K562 (cell line): Measurements from ENCODE around the gene ZDHHC5. TPM values are rescaled to one million over a fixed set of nuclear protein-coding genes. Genes with fewer than 3 reads are reported as not detected.

Experiments used
- CREB5 ChIP-seq: fragments of 250-450 bp; sonication (Bioruptor Pico); IDR thresholded peaks from 2 replicates; pipeline ENCODE4 v1.5.0; 2020; ENCODE audit warnings: mild to moderate bottlenecking
- E2F1 ChIP-seq: sonication (generic); formaldehyde crosslinking; IDR thresholded peaks from 2 replicates; pipeline ENCODE4 v1.8.1; 2023; ENCODE audit warnings: mild to moderate bottlenecking, missing genetic modification reagents, moderate library complexity
- E2F5 ChIP-seq: sonication (generic); formaldehyde crosslinking; IDR thresholded peaks from 2 replicates; pipeline ENCODE4 v1.8.0; 2022; ENCODE audit warnings: mild to moderate bottlenecking, missing genetic modification reagents
- FOXK2 ChIP-seq, 2 experiments: fragments of 450-650 bp; IDR thresholded peaks in 1 of 2; conservative IDR thresholded peaks in 1 of 2; 2 replicates each; pipeline ENCODE4 v1.6.1; 2016; ENCODE audit warnings: low read depth in 2 of 2, mild to moderate bottlenecking in 1 of 2
- FOXP1 ChIP-seq: sonication (generic); formaldehyde crosslinking; IDR thresholded peaks from 2 replicates; pipeline ENCODE4 v1.8.0; 2022; ENCODE audit warnings: mild to moderate bottlenecking, missing genetic modification reagents
- GTF2B ChIP-seq: IDR thresholded peaks from 2 replicates; pipeline ENCODE4 v1.6.1; 2011; ENCODE audit not compliant: insufficient read length; ENCODE audit errors: extremely low read depth
- HMG20A ChIP-seq: fragments of 450-650 bp; formaldehyde crosslinking; conservative IDR thresholded peaks from 2 replicates; pipeline ENCODE4 v1.4.0; 2020; ENCODE audit warnings: mild to moderate bottlenecking, mixed read lengths
- HNRNPL ChIP-seq: fragments of 200-400 bp; formaldehyde crosslinking; IDR thresholded peaks from 2 replicates; pipeline ENCODE4 v1.6.1; 2017; ENCODE audit warnings: low read depth, mild to moderate bottlenecking, low read length
- KDM5B ChIP-seq: fragments of 200-600 bp; sonication (generic); IDR thresholded peaks from 2 replicates; pipeline ENCODE4 v1.6.1; 2012; ENCODE audit warnings: low read depth, mild to moderate bottlenecking, moderate library complexity, low read length, control low read depth, inconsistent platforms; ENCODE audit not compliant: insufficient replicate concordance
- KLF16 ChIP-seq: IDR thresholded peaks from 2 replicates; pipeline ENCODE4 v1.6.1; 2016; ENCODE audit warnings: antibody characterized with exemption
- MTA1 ChIP-seq: fragments of 450-650 bp; IDR thresholded peaks from 2 replicates; pipeline ENCODE4 v1.6.1; 2017; ENCODE audit warnings: borderline replicate concordance
- MYC ChIP-seq, 2 experiments: fragments of 250-450 bp in 1 of 2; sonication (Bioruptor Pico) in 1 of 2; IDR thresholded peaks; 2 replicates each; pipeline versions ENCODE4 v1.5.1 to v1.6.1; 2012 to 2021; ENCODE audit warnings: low read depth in 2 of 2, borderline replicate concordance in 1 of 2, improper control_type of control experiment in 1 of 2, low read length in 1 of 2, mild to moderate bottlenecking in 1 of 2, moderate library complexity in 1 of 2
- NBN ChIP-seq: fragments of 450-650 bp; IDR thresholded peaks from 2 replicates; pipeline ENCODE4 v1.6.1; 2016; ENCODE audit warnings: low read depth, mild to moderate bottlenecking
- NCOA4 ChIP-seq: fragments of 450-650 bp; IDR thresholded peaks from 2 replicates; pipeline ENCODE4 v1.6.1; 2018; ENCODE audit warnings: mild to moderate bottlenecking; ENCODE audit not compliant: partially characterized antibody
- NRF1 ChIP-seq, 2 experiments: fragments of 450-650 bp; IDR thresholded peaks in 1 of 2; conservative IDR thresholded peaks in 1 of 2; 2 replicates each; pipeline ENCODE4 v1.6.1; 2014; ENCODE audit warnings: mild to moderate bottlenecking in 2 of 2
- SAFB2 ChIP-seq: fragments of 200-400 bp; formaldehyde crosslinking; IDR thresholded peaks from 2 replicates; pipeline ENCODE4 v1.6.1; 2018; ENCODE audit warnings: borderline replicate concordance, low read length, low read depth, moderate library complexity; ENCODE audit not compliant: severe bottlenecking
- SRSF3 ChIP-seq: fragments of 200-400 bp; formaldehyde crosslinking; IDR thresholded peaks from 2 replicates; pipeline ENCODE4 v1.6.1; 2016; ENCODE audit warnings: mild to moderate bottlenecking, low read length, moderate library complexity; ENCODE audit not compliant: insufficient read depth
- STAG1 ChIP-seq: sonication (generic); formaldehyde crosslinking; IDR thresholded peaks from 2 replicates; pipeline ENCODE4 v1.5.0; 2020; ENCODE audit warnings: missing genetic modification reagents, borderline replicate concordance
- TOE1 ChIP-seq, 2 experiments: fragments of 450-650 bp in 1 of 2; sonication (generic) in 1 of 2; formaldehyde crosslinking in 1 of 2; IDR thresholded peaks; 2 replicates each; pipeline versions ENCODE4 v1.7.1 to v1.8.0; 2016 to 2022; ENCODE audit warnings: borderline replicate concordance in 2 of 2, mild to moderate bottlenecking in 2 of 2, antibody characterized with exemption in 1 of 2, inconsistent platforms in 1 of 2, low read depth in 1 of 2, missing genetic modification reagents in 1 of 2, moderate library complexity in 1 of 2
- ZNF124 ChIP-seq: sonication (generic); formaldehyde crosslinking; IDR thresholded peaks from 2 replicates; pipeline ENCODE4 v1.8.1; 2022; ENCODE audit warnings: missing genetic modification reagents
- ZNF140 ChIP-seq: fragments of 250-450 bp; sonication (Bioruptor Pico); IDR thresholded peaks from 2 replicates; pipeline ENCODE4 v1.8.0; 2021; ENCODE audit warnings: moderate library complexity, mild to moderate bottlenecking, inconsistent platforms
- ZNF57 ChIP-seq: fragments of 450-650 bp; formaldehyde crosslinking; IDR thresholded peaks from 2 replicates; pipeline ENCODE4 v1.4.0; 2020; ENCODE audit warnings: mild to moderate bottlenecking, moderate library complexity
- ZNF76 ChIP-seq: fragments of 250-450 bp; sonication (Bioruptor Pico); IDR thresholded peaks from 2 replicates; pipeline ENCODE4 v1.4.0; 2020; ENCODE audit warnings: mild to moderate bottlenecking, moderate library complexity, borderline replicate concordance
- polyA plus RNA-seq, 8 experiments: library from polyadenylated mRNA; depleted of rRNA in 4 of 8; stranded (reverse) in 5 of 8; unstranded in 3 of 8; fragments of >200 nt; fragmentation: Nextera tagmentation in 2 of 8; fragmentation: Illumina TruSeq in 1 of 8; extraction: Ambion mirVana in 2 of 8; extraction: Trizol in 1 of 8; gene quantifications; 2 replicates each; pipeline versions ENCODE4 v1.2.1 to v1.2.3, GENCODE V29; 2011 to 2014; ENCODE audit warnings: inconsistent platforms in 1 of 8, missing spikeins in 1 of 8
- total RNA-seq, 7 experiments: library from RNA; depleted of rRNA in 6 of 7; stranded (reverse); fragments of >200 nt in 6 of 7; fragmentation: Illumina TruSeq in 2 of 7; extraction: Trizol in 2 of 7; gene quantifications; 2 replicates each; pipeline versions ENCODE4 v1.2.1 to v1.2.3, GENCODE V29; 2011 to 2021; ENCODE audit warnings: low replicate concordance in 1 of 7

ZDHHC5 gene
- total and polyA plus RNA-seq, 9 of the 15 experiments (the other 6 are each of a cell fraction or from before 2014, with no cell fraction given): 3.8 to 64.2 (median 35.9) TPM

GRCh38 chr11:57667736-57668433 is at the start of gene ZDHHC5 (continued):
- TF ChIP-seq CREB5 (CRISPR knock-in tag) (no peak), KDM5B (peak; percentile 91), ZNF140 (no peak), TOE1 (IDR thresholded peaks at IDR 0.05; ENCODE audit: borderline replicate concordance) (no peak), TOE1 (CRISPR knock-in tag; IDR thresholded peaks at IDR 0.05; ENCODE audit: borderline replicate concordance, low read depth) (peak; percentile 67; the same call in 1 of the 2 replicates), STAG1 (CRISPR knock-in tag) (no peak; the same call in 1 of the 2 replicates), SAFB2 (no peak), ZNF124 (CRISPR knock-in tag) (no peak), NRF1 (conservative IDR thresholded peaks at IDR 0.05 in 1 of 2, IDR thresholded peaks at IDR 0.05 in 1 of 2) (peak; percentile 94 to 95), FOXK2 (conservative IDR thresholded peaks at IDR 0.05 in 1 of 2, IDR thresholded peaks at IDR 0.05 in 1 of 2; ENCODE audit: low read depth in 2 of 2) (no peak; a peak in 1 of 4 replicates), NCOA4 (no peak), HMG20A (CRISPR knock-in tag) (no peak), HNRNPL (peak; percentile 89; the same call in 1 of the 2 replicates), E2F1 (peak; percentile 68), ZNF76 (CRISPR knock-in tag) (0 out of 2 replicates have a peak, but pooled peaks have one; percentile 22), NBN (peak; percentile 66; the same call in 1 of the 2 replicates), KLF16 (no peak), ZNF57 (CRISPR knock-in tag) (no peak), E2F5 (CRISPR knock-in tag) (peak; percentile 92; the same call in 1 of the 2 replicates), MYC (IDR thresholded peaks at IDR 0.05; ENCODE audit: low read depth, low read length) (peak; percentile 91), MYC (CRISPR knock-in tag; IDR thresholded peaks at IDR 0.05; ENCODE audit: borderline replicate concordance, low read depth) (no peak), GTF2B (no peak), MTA1 (no peak), FOXP1 (CRISPR knock-in tag) (peak; percentile 75), SRSF3 (no peak)
